NCI-H2081 (cell line): ENCODE data around the gene MISP3.
"Not testable (repeated sequence)": the region's sequence is repeated elsewhere in the genome, so short reads cannot be mapped to it uniquely, and the experiment has no call there.

Source experiments
- DNase-seq, 2 experiments: peaks; one replicate each; lab custom pipeline; 2025; lab: John Stamatoyannopoulos, UW

Gene MISP3

GRCh38 chr19:14072535-14073260 is at the start of gene MISP3:
Gene MISP3 (plus strand): TSS chr19:14072786. CDS start chr19:14073310, 524 bp downstream.
- DNase-seq = peak in 1 of 2 experiments; percentile 54

GRCh38 chr19:14023404-14024235 is 49.0 kb upstream of the MISP3 start:
- DNase-seq = no peak

DNA sequence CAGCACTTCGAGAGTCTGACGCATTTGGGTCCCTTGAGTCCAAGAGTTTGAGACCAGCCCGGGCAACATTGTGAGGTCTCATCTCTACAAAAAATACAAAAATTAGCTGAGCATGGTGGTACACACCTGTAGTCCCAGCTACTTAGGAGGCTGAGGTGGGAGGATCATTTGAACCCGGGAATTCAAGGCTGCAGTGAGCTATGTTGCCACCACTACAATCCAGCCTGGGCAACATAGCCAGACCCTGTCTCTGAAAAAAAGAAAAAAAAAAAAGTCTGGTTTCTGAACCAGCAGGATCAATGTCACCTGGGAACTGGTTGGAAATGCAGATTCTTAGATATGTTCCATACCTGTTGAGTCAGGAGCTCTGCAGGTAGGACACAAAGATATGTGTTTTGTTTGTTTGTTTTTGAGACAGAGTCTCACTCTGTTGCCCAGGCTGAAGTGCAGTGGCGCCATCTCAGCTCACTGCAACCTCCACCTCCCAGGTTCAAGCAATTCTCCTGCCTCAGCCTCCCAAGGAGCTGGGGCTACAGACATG is 45.9 kb upstream of the MISP3 start:
- not testable (repeated sequence) for DNase-seq

- no peak for DNase-seq
Observed at GRCh38 chr19:14027856-14028450, 44.6 kb upstream of the MISP3 start, which contains the start of gene RLN3. Gene RLN3 (plus strand): TSS chr19:14028148. CDS start chr19:14028205, 57 bp downstream.

DNA sequence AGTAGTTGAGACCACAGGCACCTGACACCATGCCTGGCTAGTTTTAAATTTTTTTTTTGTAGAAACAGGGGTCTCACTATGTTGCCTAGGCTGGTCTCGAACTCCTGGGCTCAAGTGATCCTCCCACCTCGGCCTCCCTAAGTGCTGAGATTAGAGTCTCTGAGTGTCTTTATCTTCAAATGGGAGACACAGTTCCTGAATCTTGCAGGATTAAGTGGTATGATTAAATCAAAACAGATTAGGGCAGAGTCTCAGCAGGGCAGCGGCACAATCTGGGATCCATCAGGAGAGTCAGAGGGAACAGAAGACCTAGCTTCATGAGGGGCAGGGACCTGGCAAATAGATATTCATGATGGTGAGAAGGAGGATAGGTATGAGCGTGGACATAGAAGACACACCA is 43.7 kb upstream of the MISP3 start:
- no peak for DNase-seq

GRCh38 chr19:14030997-14031718 is 41.4 kb upstream of the MISP3 start:
- DNase-seq = no peak

GRCh38 chr19:14031719-14032480 is 40.7 kb upstream of the MISP3 start, which contains the start of gene IL27RA:
Gene IL27RA (plus strand): TSS chr19:14031762. CDS start chr19:14031873, 111 bp downstream.
- peak; percentile 56 to 67 for DNase-seq

GRCh38 chr19:14033946-14034345 is 38.6 kb upstream of the MISP3 start:
- DNase-seq = no peak

- DNase-seq = not testable (repeated sequence)
Observed at GRCh38 chr19:14035159-14035558, 37.4 kb upstream of the MISP3 start.

DNA sequence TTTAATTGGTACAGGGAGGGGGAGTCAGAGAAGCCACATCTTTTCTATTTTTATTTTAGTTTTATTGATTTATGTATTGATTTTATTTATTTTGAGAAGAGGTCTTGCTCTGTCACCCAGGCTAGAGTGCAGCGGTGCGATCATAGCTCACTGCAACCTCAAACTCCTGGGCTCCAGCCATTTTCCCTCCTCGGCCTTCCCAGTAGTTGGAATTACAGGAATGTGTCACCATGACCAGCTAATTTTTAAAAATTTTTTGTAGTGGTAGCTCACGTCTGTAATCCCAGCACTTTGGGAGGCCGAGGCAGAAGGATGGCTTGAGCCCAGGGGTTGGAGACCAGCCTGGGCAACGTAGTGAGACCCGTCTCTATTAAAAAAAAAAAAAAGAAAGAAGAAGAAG is 36.9 kb upstream of the MISP3 start:
- no peak for DNase-seq

GRCh38 chr19:14039181-14039580 is 33.4 kb upstream of the MISP3 start:
- no peak for DNase-seq

DNA sequence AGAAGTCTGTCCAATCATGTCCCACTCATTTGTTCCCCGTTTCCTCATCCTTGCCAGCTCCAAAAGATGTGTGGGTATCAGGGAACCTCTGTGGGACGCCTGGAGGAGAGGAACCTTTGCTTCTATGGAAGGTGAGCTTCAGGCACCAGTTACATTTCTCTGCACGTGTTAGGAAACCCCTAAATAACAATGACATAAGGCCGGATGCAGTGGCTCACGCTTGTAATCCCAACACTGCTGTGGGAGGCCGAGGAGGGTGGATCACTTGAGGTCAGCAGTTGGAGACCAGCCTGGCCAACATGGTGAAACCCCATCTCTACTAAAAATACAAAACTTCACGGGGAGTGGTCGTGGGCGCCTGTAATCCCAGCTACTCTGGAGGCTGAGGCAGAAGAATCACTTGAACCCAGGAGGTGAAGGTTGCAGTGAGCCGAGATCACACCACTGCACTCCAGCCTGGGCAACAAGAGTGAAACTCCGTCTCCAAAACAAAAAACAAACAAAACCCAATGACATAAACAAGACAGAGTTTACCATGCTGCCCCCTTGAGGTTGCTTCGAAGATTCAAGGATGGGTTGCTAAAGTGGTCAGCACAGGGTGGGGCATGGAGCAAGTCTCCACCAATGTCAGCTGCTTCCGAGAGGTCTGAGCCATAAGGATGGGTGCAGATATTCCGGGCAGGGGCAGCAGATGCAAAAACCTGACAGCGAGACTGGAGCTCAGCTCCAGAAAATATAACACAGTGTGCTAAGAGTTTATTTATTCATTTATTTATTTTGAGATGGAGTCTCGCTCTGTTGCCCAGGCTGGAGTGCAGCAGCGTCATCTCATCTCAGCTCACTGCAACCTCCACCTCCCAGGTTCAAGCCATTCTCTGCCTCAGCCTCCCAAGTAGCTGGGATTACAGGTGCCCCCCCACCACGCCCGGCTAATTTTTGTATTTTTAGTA is 29.7 kb upstream of the MISP3 start:
- DNase-seq = peak; percentile 46 to 50

DNA sequence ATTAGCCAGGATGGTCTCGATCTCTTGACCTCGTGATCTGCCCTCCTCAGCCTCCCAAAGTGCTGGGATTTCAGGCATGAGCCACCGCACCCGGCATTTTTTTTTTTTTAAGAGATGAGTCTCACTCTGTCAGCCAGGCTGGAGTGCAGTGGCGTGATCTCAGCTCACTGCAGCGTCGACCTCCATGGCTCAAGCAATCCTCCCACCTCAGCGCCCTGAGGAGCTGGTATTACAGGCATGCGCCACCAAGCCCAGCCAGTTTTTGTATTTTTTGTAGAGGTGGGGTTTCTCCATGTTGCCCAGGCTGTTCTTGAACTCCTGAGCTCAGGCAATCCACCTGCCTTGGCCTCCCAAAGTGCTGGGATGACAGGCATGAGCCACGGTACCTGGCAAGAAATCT is 24.7 kb upstream of the MISP3 start:
- not testable (repeated sequence) for DNase-seq

DNA sequence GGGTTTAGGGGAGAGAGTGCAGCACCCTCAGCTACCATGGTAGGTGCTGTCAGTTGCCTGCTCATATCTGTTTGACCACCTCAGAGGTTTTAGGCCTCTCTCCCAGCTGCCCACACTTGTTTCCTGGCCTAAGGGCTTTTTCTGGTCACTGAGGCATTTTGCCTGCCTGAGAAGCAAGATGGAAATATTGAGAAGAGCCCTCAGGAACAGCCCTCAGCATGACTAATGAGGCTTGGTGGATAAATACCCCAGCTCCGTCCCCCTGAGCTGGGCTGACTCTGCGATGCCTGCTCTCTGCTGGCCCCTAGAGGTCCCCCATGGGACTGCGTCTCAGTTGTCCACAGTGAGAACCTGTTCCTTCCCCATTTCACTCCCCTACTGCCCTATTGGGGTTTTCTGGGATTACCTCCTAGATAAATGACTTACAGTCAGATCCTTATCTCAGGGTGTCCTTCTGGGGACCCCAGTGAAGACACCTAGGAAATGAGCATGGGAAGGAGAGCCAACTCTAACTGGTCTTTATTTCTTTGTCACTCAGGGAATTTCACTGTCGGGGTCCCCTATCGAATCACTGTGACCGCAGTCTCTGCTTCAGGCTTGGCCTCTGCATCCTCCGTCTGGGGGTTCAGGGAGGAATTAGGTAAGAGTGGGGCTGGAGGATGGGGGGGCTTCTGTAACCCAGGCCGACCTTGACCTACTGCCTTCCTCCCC is 24.0 kb upstream of the MISP3 start:
- DNase-seq = peak; percentile 24

- DNase-seq = no peak
Observed at GRCh38 chr19:14050512-14050911, 22.1 kb upstream of the MISP3 start.

DNA sequence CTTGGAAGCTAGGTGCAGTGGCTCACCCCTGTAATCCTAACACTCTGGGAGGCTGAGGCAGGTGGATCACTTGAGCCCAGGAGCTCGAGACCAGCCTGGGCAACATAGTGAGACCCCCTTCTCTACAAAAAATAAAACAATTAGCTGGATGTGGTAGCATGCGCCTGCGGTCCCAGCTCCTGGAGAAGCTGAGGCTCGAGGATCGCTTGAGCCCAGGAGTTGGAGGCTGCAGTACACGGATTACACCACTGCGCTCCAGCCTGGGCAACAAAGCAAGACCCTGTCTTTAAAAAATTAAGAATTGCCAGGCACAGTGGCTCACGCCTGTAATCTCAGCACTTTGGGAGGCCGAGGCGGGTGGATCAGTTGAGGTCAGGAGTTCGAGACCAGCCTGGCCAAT is 21.6 kb upstream of the MISP3 start:
- DNase-seq = not testable (repeated sequence)

GRCh38 chr19:14051980-14052379 is 20.6 kb upstream of the MISP3 start:
- no peak for DNase-seq

DNA sequence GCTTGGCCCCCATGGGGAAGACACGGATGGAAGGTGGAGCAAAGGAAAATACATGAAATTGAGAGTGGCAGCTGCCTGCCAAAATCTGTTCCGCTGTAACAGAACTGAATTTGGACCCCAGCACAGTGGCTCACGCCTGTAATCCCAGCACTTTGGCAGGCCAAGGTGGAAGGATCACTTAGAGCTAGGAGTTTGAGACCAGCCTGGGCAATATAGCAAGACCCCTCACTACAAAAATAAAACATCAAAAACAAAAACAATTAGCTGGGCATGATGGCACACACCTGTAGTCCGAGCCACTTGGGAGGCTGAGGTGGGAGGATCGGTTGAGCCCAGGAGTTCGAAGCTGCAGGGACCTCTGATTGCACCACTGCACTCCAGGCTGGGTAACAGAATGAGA is 20.1 kb upstream of the MISP3 start:
- DNase-seq = no peak

GRCh38 chr19:14053032-14053431 is 19.6 kb upstream of the MISP3 start:
- no peak for DNase-seq
